ENCODE measurements around the gene LRRIQ1.

- TF ChIP-seq CTCF (conservative IDR thresholded peaks at IDR 0.05; ENCODE audit: low read depth, low read length) (no peak), EZH2 (IDR thresholded peaks at IDR 0.05; ENCODE audit: low read length, unreplicated experiment) (no peak)
These were observed 217.7 kb downstream of the LRRIQ1 start for GRCh38 chr12:85253853-85254252.
